Activated naive CD8-positive, alpha-beta T cell treated with anti-CD3 and anti-CD28 coated beads, Interleukin-2, amount 10 ng/mL, durations not matched to agents 7 days and 5 days (primary cell): ENCODE results near the gene MYADML2. TPM values are rescaled to one million over a fixed set of nuclear protein-coding genes. Genes with fewer than 3 reads are reported as not detected.

Source experiments
- ATAC-seq: fragments of 150-1000 bp; cut with Tn5 transposase; one replicate; pipeline ENCODE4 v1.10.0; 2021; ENCODE audit warnings: low read depth, moderate library complexity
- POLR2A ChIA-PET: fragments of 350-600 bp; sonication (Branson Sonifier 250); formaldehyde crosslinking; loops from one replicate; lab custom pipeline; 2021; ENCODE audit warnings: antibody characterized with exemption; lab: Charles Lee
- DNase-seq: peaks from one replicate; pipeline ENCODE4 v3.0.0; 2021
- H3K27ac Mint-ChIP-seq: one replicate; pipeline ENCODE4 v1.8.0; 2022; ENCODE audit warnings: mild to moderate bottlenecking, mixed read lengths
- H3K27me3 Mint-ChIP-seq: one replicate; pipeline ENCODE4 v1.8.0; 2022; ENCODE audit warnings: mild to moderate bottlenecking, moderate library complexity, mixed read lengths
- H3K36me3 Mint-ChIP-seq: one replicate; pipeline ENCODE4 v1.8.0; 2021; ENCODE audit warnings: mild to moderate bottlenecking, mixed read lengths
- H3K4me1 Mint-ChIP-seq: one replicate; pipeline ENCODE4 v1.8.0; 2021; ENCODE audit warnings: mixed read lengths
- H3K4me3 Mint-ChIP-seq: one replicate; pipeline ENCODE4 v1.8.0; 2022; ENCODE audit warnings: mild to moderate bottlenecking, moderate library complexity, mixed read lengths
- H3K9me3 Mint-ChIP-seq: one replicate; pipeline ENCODE4 v1.8.0; 2021; ENCODE audit warnings: mixed read lengths
- total RNA-seq, 2 experiments: library from RNA; stranded (reverse); gene quantifications; one replicate each; pipeline ENCODE4 v1.2.3, GENCODE V29; 2021

The MYADML2 gene
- total RNA-seq, 2 experiments from 2014 or later = not detected

DNA sequence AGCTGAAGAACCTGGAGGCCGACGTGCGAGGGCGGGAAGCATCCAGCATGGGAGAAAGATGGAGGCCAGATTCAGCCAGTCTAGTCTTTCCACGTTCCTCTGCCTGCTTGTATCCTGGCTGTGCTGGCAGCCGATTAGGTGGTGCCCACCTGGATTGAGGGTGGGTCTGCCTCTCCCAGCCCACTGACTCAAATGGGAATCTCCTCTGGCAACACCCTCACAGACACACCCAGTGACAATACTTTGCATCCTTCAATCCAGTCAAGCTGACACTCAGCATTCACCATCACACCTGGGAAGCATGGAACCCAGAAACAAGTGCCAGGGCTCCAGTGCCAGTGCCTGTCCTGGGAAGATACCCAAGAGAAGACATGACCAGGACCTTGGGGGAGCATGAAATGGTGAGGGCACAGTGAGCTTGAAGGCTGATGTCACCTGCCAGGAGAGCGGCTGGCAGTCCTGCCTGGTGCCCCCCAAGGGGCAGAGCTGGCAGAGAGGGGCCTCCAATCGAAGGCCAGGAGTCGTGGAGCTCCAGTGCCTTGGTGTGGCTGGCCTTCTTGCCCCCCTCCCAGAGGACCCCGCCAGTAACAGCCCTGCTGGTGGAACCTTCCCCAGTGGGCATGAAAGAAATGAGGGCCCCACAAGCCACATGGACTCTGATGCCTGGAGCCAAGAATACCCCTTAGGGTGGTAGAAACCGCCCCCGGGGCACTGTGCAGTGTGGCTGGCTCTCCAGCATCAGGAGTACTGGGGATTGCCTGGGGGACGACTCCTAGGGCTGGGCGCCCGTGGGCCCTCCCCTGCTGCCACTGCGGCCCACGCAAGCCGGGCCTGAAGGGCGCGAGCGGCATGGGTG is 45.6 kb downstream of the MYADML2 start:
- ATAC-seq (peak; percentile 15), DNase-seq (no peak)
- peaks cover 2% of the 10 kb centered on the region for H3K4me1 Mint-ChIP-seq
- H3K27me3 Mint-ChIP-seq = peaks cover 11% of the 10 kb centered on the region
- peaks cover 9% of the 10 kb centered on the region for H3K36me3 Mint-ChIP-seq
- H3K9me3 Mint-ChIP-seq = no peaks in the 10 kb centered on the region
- POLR2A ChIA-PET = interaction anchor here (0.6 to 2.3 kb wide), 2 partner anchors 9 to 393 kb away, joined by 4 to 7 read pairs; partner anchors contain the start of genes ALYREF and ANAPC11
- H3K27ac Mint-ChIP-seq = no peak overlapping the region
- H3K4me3 Mint-ChIP-seq = no peak overlapping the region

GRCh38 chr17:81900181-81900820 is 46.7 kb downstream of the MYADML2 start:
- H3K27me3 Mint-ChIP-seq = peaks cover 11% of the 10 kb centered on the region
- H3K9me3 Mint-ChIP-seq = no peaks in the 10 kb centered on the region
- POLR2A ChIA-PET = interaction anchor here (2.3 kb wide), 1 partner anchor 8 kb away, joined by 7 read pairs; the partner anchor contains the start of genes ALYREF and ANAPC11
- DNase-seq (no peak), ATAC-seq (no peak)
- peaks cover 9% of the 10 kb centered on the region for H3K36me3 Mint-ChIP-seq
- H3K4me3 Mint-ChIP-seq = no peak overlapping the region
- no peak overlapping the region for H3K27ac Mint-ChIP-seq
- peaks cover 2% of the 10 kb centered on the region for H3K4me1 Mint-ChIP-seq

DNA sequence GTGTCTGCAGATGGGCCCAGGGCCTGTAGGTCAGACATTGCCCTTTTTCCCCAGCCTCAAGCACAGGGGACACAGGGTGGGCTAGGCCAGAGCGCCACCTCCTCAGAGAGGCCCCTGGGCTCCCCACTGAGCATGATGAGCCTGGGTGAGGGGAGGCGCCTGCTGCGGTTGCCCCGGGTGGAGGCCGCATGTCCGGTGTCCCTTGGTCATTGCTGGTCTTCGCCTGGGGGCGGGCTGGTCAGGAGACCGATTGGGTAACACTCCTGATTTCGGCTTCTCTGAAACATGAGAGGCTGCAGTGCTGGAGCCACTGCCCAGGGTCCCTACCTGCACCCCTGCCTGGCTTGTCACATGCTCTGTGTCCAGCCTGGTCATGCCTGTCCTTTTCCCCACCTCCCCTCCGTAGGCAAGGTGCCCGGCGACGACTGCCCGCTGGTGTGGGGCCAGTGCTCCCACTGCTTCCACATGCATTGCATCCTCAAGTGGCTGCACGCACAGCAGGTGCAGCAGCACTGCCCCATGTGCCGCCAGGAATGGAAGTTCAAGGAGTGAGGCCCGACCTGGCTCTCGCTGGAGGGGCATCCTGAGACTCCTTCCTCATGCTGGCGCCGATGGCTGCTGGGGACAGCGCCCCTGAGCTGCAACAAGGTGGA is 47.4 kb downstream of the MYADML2 start:
- ATAC-seq (no peak), DNase-seq (no peak)
- POLR2A ChIA-PET = no interaction called here
- Mint-ChIP-seq H3K4me1 (peaks cover 2% of the 10 kb centered on the region), H3K27me3 (peaks cover 11% of the 10 kb centered on the region), H3K27ac (no peak overlapping the region), H3K9me3 (no peaks in the 10 kb centered on the region), H3K4me3 (no peak overlapping the region), H3K36me3 (peaks cover 9% of the 10 kb centered on the region)

DNA sequence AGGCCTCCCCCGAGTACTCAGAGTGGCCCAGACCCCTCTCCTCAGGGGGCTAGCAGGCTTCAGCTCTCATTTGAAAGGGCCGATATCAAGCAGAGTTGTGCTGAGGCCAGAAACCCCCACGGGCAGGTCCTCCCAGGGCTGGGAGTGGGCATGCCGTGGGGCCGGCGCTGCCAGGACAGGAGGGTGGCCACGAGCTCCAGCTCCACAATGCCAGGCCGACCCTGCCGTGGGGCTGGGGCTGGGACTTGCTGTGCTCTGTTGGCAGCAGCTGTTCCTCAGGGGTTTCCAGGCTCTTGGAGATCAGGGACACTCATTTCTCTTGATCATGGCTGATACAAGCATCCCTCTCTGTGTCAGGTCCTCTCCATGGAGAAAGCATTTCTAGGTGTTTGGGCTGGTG is 48.1 kb downstream of the MYADML2 start:
- ATAC-seq (no peak), DNase-seq (no peak)
- H3K27ac Mint-ChIP-seq = no peak overlapping the region
- H3K36me3 Mint-ChIP-seq = peaks cover 9% of the 10 kb centered on the region
- peaks cover 2% of the 10 kb centered on the region for H3K4me1 Mint-ChIP-seq
- no peaks in the 10 kb centered on the region for H3K9me3 Mint-ChIP-seq
- peaks cover 11% of the 10 kb centered on the region for H3K27me3 Mint-ChIP-seq
- POLR2A ChIA-PET = no interaction called here
- H3K4me3 Mint-ChIP-seq = no peak overlapping the region

DNA sequence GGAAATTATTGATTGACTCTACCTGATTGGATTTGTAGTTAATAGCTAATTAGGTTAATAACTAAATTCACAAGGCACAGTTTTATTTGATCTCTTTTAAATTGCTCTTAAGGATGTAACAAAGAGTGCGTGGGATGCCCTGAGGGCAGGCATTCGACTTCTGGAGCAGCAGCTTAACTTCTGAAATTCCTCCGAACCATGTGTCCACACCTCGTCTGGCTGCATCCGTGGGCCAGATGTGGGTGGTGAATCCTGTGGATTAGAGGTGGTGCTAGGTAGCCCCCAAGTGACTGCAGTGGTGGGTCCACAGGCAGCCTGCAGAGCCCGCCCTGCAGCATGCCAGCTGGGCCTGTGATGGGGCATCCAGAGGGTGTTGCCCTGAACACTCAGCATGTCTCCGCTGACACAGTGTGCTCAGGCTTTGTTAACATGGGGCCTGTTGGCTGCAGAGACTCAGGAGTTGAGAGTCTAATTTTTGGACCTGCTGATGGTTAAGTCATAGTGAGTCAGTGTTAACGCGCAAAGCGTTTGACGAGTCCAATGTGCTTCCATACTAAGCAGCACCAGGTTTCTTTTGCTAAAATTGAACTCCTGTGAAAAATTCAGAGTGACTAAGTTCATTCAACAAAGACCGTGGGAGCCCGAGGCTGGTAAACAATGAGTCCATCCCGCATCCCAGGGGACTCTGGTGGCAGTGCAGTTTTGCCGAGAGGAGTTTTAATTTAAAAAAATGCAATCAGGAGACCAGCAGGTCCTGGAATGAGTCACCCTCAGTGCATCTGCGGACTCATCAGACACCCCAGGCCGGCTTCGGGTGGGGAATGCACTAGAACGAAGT is 48.8 kb downstream of the MYADML2 start:
- peaks cover 4% of the 10 kb centered on the region for H3K4me1 Mint-ChIP-seq
- ATAC-seq = no peak
- POLR2A ChIA-PET = interaction anchor here (0.7 kb wide), 1 partner anchor 13 kb away, joined by 3 read pairs; the partner anchor contains the start of gene PCYT2
- peaks cover 9% of the 10 kb centered on the region for H3K36me3 Mint-ChIP-seq
- no peak for DNase-seq
- no peaks in the 10 kb centered on the region for H3K9me3 Mint-ChIP-seq
- no peak overlapping the region for H3K27ac Mint-ChIP-seq
- H3K27me3 Mint-ChIP-seq = peaks cover 11% of the 10 kb centered on the region
- H3K4me3 Mint-ChIP-seq = no peak overlapping the region

DNA sequence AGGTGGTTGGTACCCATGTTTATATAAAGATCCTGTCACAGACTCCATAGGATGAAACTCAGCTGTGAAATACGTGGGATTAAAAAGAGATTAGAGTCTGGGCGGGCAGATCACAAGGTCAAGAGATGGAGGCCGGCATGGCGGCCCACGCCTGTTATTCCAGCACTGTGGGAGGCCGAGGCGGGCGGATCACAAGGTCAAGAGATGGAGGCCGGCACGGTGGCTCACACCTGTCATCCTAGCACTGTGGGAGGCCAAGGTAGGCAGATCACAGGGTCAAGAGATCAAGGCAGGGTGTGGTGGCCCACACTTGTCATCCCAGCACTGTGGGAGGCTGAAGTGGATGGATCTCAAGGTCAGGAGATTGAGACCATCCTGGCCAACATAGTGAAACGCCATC is 51.6 kb downstream of the MYADML2 start:
- Mint-ChIP-seq H3K27ac (no peak overlapping the region), H3K4me1 (peaks cover 1% of the 10 kb centered on the region), H3K9me3 (no peaks in the 10 kb centered on the region), H3K4me3 (no peak overlapping the region), H3K36me3 (peaks cover 9% of the 10 kb centered on the region), H3K27me3 (no peaks in the 10 kb centered on the region)
- DNase-seq (no peak), ATAC-seq (no peak)
- POLR2A ChIA-PET = no interaction called here

DNA sequence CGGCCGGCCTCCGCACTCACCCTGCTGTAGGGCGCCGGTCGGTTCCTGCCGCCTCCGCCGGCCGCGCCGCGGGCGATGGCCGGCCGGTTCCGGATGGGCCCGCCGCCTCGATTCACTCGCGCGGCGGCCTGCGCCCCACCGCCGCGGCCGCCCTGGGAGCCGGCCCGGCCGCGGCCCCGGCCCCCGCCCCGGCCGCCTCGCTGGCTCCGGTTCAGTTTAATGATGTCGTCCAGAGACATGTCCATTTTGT is 55.8 kb downstream of the MYADML2 start:
- peaks cover 9% of the 10 kb centered on the region for H3K4me1 Mint-ChIP-seq
- H3K4me3 Mint-ChIP-seq = peak overlapping the region; percentile 96
- peaks cover 27% of the 10 kb centered on the region for H3K36me3 Mint-ChIP-seq
- POLR2A ChIA-PET = interaction anchor here (0.7 to 5.5 kb wide), 8 partner anchors 10 to 146 kb away, joined by 3 to 26 read pairs (median 10); partner anchors contain the start of genes ARHGDIA, DCXR, MAFG and NPB
- peak overlapping the region; percentile 99 for H3K27ac Mint-ChIP-seq
- DNase-seq = no peak
- ATAC-seq = peak; percentile 14
- no peaks in the 10 kb centered on the region for H3K27me3 Mint-ChIP-seq
- no peaks in the 10 kb centered on the region for H3K9me3 Mint-ChIP-seq

DNA sequence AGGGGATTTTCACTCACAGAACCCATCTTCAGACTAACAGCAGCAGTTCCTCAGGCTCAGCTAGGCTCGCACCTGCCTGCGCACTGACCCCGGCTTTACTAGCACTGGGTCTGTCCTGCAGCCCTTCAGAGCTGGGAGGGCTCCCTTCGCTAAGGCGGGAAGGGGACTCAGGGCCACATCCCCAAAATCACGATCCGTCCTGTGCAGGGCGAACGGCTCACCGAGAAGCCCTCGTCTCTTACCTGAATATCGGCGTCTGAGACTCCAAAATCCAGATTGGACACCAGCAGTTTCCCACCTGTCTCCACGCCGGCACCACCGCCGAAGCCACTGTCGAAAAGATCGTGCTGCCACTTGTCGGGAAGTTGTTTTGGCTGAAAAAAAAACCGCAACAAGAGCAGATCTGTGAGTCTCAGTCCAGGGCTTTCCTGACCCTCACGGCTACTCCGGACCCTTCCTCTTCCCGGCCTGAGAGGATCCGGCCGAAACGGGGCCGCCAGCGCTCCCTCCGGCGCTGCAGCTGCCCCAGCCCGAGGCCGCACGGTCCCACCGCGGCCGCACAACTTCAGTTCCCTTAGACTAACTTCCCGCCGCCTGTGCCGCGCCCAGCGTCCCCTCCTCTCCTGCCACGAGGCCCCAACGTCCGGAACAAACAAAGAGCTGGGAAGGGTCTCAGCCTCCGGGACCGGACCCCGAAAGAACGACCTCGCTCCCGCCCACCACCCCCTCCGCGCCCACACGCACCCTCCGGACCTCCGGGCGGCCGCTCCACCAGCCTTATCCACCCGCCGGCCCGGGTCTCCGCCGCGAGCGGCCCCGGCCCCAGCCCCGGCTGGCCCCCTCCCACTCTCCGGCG is 56.4 kb downstream of the MYADML2 start:
- POLR2A ChIA-PET = interaction anchor here (0.7 to 5.5 kb wide), 5 partner anchors 14 to 147 kb away, joined by 3 to 26 read pairs (median 5); partner anchors contain the start of genes ARHGDIA and DCXR
- H3K4me1 Mint-ChIP-seq = peaks cover 11% of the 10 kb centered on the region
- peak overlapping the region; percentile 94 for H3K27ac Mint-ChIP-seq
- H3K4me3 Mint-ChIP-seq = peak overlapping the region; percentile 87
- DNase-seq (peak; percentile 58), ATAC-seq (no peak)
- no peaks in the 10 kb centered on the region for H3K9me3 Mint-ChIP-seq
- H3K27me3 Mint-ChIP-seq = no peaks in the 10 kb centered on the region
- H3K36me3 Mint-ChIP-seq = peaks cover 29% of the 10 kb centered on the region

Other genes with a start within 250 kb of the MYADML2 start
- gene MRPL12, start 243.9 kb downstream of the MYADML2 start, total RNA-seq = 10 to 100 TPM; 55.1 to 59.2 TPM
- gene SLC25A10, start 234.9 kb downstream of the MYADML2 start, total RNA-seq = 10 to 100 TPM; 22.0 to 25.1 TPM
- not detected for gene GCGR, start 143.1 kb downstream of the MYADML2 start, total RNA-seq
- 10 to 100 TPM; 56.5 to 58.3 TPM for gene MCRIP1, start 113.9 kb downstream of the MYADML2 start, total RNA-seq
- not detected for gene PPP1R27, start 112.2 kb downstream of the MYADML2 start, total RNA-seq
- gene P4HB, start 86.7 kb downstream of the MYADML2 start, total RNA-seq = 100 to 1,000 TPM; 319 to 347 TPM
- gene ARHGDIA, start 75.9 kb downstream of the MYADML2 start, total RNA-seq = 100 to 1,000 TPM; 538 to 539 TPM
- 100 to 1,000 TPM; 135 to 152 TPM for gene ALYREF, start 55.6 kb downstream of the MYADML2 start, total RNA-seq
- gene ANAPC11, start 55.5 kb downstream of the MYADML2 start, total RNA-seq = 100 to 1,000 TPM; 102 to 106 TPM
- 1 to 10 TPM in 1 of 2 experiments, under 1 TPM in 1; 0.47 to 1.0 TPM for gene NPB, start 45.0 kb downstream of the MYADML2 start, total RNA-seq
- gene PCYT2, start 35.8 kb downstream of the MYADML2 start, total RNA-seq = 10 to 100 TPM; 39.3 to 44.5 TPM
- 10 to 100 TPM; 64.8 to 65.2 TPM for gene SIRT7, start 29.1 kb downstream of the MYADML2 start, total RNA-seq
- 10 to 100 TPM; 18.3 to 20.4 TPM for gene MAFG, start 19.5 kb downstream of the MYADML2 start, total RNA-seq
- 10 to 100 TPM; 12.1 to 17.8 TPM for gene PYCR1, start 9.9 kb downstream of the MYADML2 start, total RNA-seq
- under 1 TPM; 0.25 to 0.26 TPM for gene NOTUM, start 14.0 kb upstream of the MYADML2 start, total RNA-seq
- 10 to 100 TPM; 34.4 to 35.1 TPM for gene ASPSCR1, start 30.4 kb upstream of the MYADML2 start, total RNA-seq
- 10 to 100 TPM; 62.0 to 64.7 TPM for gene CENPX, start 75.6 kb upstream of the MYADML2 start, total RNA-seq
- gene LRRC45, start 76.1 kb upstream of the MYADML2 start, total RNA-seq = 10 to 100 TPM; 41.6 to 45.1 TPM
- 1 to 10 TPM; 6.7 to 7.6 TPM for gene RAC3, start 84.4 kb upstream of the MYADML2 start, total RNA-seq
- 100 to 1,000 TPM; 110 to 115 TPM for gene DCXR, start 90.5 kb upstream of the MYADML2 start, total RNA-seq
- 10 to 100 TPM; 28.7 to 28.8 TPM for gene RFNG, start 104.6 kb upstream of the MYADML2 start, total RNA-seq
- 10 to 100 TPM; 76.0 to 79.8 TPM for gene GPS1, start 104.7 kb upstream of the MYADML2 start, total RNA-seq
- 100 to 1,000 TPM; 126 to 130 TPM for gene DUS1L, start 118.6 kb upstream of the MYADML2 start, total RNA-seq
- 100 to 1,000 TPM; 154 to 163 TPM for gene FASN, start 151.0 kb upstream of the MYADML2 start, total RNA-seq